Epidermal melanocyte (primary cell): ENCODE measurements around the gene ITGB5.
"Not testable (repeated sequence)": the region's sequence is repeated elsewhere in the genome, so short reads cannot be mapped to it uniquely, and the experiment has no call there.

Source experiments
- DNase-seq: peaks from one replicate; pipeline ENCODE4 v3.0.0; 2011; ENCODE audit warnings: low spot score; ENCODE audit not compliant: insufficient read length

Gene ITGB5

DNA sequence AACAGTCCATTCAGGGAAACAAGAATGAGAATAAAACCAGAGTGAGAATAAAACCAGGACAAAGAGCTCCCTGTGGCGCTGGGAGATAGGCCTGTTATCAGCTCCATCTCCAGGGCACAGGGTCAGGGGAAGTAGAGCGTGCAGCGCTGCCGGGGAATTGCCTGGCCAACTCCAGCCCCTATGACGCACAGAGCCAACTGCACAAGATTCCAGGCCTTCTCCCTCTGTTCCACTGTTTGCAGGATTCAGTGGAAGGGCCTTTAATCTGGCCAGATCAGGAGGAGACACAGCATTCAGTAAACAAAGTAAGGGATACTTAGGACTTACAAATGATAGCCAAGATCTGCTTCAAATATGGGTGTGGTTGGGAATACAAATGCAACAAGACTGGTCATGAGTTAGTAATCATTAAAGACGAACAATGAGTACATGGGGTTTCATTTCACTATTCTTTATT, 49.4 kb downstream of the ITGB5 start:
- peak; percentile 48 for DNase-seq

DNA sequence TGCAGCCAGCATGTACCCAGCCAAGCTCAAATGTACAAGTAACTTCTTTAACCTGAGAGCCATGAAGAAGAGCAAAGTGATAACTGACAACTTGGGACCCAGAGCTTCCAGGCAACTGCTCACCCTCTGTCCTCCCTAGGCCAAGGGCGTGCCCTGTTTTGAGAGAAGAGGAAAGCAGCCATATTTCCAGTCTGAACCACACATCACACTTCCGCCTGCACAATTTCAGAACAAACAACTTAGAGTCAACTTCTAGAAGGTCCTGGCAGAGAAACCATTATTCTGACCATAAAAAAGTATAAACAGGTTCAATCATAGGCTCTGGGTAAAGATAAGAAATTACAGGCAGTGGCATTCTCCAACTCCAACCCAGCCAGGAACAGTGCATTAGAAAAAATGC, 50.1 kb downstream of the ITGB5 start:
- no peak for DNase-seq

DNA sequence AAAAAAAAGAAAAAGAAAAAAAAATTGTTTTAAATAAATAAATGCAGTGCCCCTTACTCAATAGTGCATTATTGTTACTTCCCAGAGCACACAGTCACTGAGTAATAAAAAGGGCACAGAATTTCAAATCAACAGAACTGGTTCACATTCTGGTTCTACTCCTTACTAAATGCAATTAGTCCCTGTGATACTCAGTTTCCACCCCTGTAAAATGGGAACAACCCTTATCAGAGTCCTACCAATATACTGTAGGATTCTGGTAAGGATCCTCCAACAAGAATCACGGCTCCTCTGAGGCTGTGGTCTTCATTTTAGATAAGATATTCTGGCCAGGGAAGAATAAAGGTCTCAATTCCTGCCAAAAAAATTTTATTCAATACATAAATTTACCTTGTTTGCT, 50.7 kb downstream of the ITGB5 start:
- DNase-seq: no peak

DNA sequence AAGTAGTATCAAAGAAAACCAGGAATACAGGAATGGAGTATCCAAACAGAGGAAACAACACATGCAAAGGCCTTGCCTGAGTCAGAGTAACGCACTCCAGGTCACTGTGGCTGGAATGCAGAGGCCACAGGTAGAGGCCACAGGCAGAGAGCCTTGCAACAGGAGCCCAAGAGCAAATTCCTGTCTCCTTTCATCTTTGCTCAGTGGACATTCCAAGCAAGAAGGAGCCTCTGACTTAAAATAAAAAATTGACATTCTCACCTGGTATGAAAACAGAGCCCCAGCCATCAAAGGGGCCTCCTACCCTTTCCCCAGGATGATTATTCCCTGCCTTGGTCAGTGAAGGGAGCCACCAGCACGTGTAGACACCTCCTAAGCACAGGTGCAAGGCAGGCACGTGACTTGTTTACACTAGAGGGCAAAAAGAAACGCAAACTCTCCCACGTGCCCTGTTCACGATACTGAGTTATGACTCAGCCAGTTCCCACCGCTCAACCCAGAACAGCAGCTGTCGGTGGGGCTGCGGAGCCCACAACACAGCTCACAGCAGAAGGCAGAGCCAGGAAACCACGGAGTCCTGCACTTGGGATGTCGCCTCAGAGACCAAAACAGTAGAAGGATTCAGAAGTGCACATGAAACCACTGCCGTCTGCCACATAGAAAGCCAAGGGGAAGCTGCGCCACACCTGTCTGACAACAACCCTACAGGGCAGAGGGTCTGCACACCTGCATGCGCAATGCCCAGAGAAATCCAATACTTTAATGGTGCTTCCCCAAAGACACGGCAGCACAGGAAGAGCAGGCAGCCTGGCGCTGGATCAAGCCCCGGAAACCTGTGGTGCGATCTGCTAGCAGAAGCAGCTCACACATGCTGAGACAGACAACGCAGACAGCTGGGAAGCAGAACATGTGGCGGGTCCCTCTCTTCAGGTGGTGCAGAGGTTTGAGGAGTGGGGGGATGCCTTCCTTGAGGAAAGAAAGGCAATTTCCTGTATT, 52.1 kb downstream of the ITGB5 start:
- no peak for DNase-seq

DNA sequence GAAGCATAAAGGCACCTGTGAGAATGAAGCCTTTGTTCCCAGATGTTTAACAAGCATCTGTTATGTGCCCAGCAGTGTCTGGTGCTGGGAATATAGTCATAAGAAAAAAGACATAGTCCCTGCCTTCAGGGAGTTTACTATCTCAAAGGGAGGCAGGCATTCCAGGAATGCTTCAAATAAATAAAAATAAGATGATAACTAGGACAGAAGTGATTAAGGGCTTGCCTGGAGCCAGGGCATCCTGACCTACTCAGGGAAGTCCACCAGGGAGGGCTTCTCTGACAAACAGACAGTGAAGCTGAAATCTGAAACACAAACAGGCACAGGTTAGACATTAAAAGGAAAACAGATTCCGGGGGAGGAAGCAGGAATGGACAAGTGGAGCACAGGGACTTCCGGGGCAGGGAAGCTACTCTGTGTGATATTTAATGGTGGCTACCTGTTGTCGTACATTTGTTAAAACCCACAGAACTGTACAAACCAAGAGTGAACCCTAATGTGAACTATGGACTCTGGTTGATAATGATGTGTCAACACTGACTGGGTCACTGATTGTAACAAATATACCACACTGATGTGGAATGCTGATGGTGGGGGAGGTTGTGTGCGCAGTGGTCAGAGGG, 53.3 kb downstream of the ITGB5 start:
- DNase-seq: no peak

DNA sequence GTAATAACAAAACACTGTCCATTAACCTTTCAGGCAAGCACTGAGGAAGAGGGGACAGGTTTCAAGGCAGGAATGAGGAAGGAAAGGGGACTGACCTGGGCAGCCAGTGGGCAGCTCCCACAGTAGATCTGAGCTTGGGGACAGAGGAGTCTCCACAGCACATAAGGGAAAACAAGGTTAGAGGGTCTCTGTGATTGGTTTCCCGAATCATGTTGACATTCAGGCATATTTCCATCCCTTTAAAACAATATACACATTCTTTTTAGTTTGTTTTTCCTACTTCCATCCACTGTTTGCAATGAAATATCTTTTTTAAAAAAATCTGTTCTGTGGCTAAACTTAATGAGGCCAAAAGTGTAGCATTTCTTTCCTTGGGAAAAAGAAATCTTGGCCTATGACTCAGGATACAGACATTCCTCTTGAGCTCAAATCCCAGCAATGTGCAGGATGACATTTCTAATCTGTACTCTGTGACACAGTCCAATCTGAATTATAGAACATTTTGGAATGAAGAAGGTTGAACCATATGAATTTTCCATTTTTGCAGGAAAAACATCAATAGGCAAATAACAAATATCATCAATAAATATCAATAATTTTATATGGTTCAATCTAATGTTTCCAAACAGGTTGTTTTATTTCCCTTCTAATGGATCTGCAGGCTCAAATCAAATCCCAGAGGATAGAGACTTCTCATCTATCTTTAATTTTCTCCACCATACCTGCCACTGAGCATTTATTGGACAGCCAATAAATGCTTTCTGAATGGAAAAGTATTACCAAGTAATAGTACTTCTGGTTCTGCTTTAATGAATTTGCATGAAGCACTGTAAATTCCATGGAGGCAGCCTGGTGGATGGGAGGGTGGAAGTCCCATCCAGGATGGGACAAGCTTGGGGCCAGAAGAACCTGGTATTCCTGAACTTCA, 54.1 kb downstream of the ITGB5 start:
- no peak for DNase-seq

DNA sequence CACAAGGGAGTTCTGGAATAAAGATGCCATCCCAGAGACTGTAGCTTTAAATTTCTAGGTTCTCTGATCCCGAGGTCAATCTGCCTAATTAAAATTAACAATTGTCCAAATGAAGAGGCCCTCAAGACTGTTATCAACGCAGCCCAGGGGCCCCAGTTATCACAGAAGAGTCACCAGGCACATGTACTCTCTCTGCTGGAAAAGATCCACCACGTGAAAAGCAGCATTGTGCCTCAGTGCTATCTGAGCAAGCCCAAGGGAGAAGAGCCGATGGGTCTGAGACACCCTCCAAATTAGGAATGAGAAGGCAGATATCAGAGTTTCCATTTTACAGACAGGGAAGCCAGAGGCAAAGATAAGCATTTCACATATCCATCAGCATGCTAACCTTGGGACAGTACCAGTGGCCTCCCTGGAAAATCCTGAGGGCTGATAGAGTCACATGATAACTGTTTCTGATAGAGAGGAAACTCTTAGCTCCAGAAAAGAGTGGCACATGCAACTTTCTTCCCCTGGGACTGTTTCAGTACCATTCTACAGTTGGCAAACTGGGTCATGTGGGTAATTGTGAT, 55.5 kb downstream of the ITGB5 start:
- DNase-seq: no peak

DNA sequence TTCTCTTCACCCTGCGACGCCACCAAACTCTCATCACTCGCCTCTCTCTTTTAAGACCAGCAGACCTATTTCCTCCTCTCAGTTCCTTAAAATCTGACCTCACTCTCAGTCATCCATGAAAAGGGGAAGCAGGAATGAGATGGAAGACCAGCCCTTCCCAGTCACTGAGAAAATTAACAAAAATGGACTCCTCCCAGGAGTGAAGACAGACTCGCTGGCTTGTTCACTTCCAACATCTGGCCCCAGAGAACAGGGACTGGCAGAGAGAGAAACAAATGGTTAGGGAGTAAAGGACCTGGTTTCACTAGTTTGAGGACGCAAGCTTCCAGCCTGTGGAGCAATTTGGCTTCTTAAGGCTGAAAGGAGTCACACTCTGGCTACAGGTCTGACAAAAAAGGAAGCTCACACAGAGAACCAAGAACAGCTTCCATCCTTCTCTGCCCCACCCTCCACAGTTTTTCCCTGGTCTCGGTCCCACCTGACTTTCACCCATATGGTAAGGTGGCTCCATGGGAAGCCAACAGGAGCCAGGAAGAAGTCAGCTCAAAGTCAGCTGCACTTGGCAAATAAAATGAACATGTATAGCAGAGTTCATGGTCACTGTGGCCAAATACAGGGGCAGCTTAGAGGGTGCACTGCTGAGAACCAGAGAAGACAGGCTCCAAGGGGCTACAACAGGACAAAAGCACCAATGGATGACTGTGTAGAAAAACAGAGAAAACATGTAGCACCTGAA, 57.2 kb downstream of the ITGB5 start:
- DNase-seq: no peak

DNA sequence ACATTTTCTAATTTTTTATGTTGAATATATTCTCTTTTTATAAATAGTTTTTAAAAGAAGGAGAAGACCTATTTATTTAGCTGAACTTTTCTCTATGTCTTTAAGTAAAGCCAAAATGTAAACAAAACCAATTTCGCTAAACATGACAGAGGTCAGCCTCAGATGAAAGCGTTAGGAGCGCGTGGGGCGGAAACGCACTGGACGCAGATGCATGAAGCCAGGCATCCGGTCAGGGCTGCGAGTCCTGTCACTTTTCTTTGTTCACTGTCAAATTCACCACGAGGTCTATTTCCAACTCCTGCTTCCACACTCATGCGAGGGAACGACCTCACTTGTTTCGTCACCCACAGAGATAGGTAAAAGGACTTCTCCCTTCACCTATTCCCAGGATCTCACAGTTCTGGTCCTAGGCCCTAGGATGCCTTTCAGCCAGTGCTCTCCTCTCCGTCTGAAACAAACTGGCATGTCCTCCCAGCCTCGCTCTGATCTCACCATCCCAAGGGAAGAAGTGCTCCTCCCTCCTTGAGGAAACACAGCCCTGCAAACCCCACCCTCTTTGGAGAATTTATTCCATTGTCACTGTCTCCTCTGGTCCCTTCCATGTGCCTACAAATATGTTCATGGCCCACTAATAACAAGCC, 57.9 kb downstream of the ITGB5 start:
- no peak for DNase-seq

DNA sequence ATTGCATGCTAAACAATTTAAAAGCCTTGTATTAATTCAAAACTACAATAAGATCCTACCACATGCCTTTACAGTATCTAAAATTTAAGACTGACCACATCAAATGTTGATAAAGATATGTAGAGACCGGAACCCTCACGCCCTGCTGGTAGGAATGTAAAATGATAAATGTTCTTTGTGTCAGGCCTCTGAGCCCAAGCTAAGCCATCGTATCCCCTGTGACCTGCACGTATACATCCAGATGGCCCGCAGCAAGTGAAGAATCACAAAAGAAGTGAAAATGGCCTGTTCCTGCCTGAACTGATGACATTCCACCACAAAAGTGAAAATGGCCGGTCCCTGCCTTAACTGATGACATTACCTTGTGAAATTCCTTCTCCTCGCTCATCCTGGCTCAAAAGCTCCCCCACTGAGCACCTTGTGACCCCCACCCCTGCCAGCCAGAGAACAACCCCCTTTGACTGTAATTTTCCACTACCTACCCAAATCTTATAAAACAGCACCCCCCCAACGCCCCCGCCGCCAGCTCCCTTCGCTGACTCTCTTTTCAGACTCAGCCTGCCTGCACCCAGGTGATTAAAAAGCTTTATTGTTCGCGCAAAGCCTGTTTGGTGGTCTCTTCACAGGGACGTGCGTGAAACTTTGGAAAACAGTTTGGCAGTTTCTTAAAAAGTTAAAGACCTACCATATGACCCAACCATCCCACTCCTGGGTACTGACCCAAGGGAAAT, 59.5 kb downstream of the ITGB5 start:
- DNase-seq: not testable (repeated sequence)

DNA sequence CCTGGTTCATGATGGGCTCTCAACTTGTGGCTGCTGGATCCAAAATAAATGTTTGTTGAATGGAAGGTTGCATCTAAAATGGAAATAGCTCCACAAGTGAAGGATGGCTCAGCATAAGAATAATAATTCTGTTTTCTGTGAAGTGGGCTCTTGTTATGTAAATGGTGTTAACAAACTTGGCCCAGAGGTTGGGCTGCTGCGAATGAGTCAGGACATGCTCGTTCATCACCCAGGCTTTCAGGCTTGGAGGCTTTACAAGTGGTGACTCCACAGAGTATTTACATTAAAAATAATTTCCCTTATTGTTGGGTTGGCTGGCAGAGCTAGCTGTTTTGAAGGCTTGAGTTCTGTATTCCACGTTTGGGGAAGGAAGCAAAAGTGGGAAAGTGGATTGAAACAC, 60.5 kb downstream of the ITGB5 start:
- no peak for DNase-seq

DNA sequence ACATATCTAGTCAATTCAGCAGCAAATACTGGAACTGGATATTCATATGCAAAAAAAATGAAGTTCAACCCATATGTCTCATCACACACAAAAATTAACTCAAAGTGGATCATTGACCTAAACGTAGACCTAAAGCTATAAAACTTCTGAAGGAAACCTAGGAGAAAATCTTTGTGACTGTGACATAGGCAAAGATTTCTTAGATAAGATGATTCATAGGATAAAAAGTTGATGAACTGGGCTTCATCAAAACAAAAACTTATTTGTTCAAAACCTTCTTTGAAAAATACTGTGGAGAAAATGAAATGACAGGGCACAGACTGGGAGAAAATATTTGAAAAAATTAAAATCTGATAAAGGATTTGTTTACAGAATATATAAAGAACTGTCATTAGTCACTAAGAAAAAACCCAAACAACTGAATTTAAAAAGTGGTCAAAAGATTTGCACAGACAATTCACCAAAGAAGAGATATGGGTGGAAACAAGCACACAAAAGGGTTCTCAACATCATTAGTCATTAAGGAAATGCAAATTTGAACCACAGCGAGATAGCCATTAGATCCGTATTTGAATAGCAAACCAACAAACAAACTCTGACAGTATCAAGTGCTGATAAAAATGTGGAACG, 62.8 kb downstream of the ITGB5 start:
- DNase-seq: no peak

DNA sequence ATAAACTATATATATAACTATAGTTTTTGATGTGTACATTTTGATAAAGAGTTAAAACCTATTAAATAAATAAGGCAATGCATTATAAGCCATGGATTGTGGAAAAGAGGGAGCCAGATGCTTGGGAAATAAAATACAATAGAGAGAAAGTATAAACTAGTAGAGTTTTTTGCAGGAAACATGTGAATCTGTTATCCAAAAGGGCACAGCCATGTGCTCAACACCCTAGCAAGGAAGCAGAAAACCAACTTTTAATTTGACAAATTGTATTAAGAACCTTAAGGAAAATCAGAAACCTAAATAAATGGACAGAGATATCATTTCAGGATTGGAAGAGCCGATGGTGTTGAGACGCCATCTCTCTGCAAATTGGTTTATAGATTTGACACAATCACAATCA, 63.5 kb downstream of the ITGB5 start:
- no peak for DNase-seq

DNA sequence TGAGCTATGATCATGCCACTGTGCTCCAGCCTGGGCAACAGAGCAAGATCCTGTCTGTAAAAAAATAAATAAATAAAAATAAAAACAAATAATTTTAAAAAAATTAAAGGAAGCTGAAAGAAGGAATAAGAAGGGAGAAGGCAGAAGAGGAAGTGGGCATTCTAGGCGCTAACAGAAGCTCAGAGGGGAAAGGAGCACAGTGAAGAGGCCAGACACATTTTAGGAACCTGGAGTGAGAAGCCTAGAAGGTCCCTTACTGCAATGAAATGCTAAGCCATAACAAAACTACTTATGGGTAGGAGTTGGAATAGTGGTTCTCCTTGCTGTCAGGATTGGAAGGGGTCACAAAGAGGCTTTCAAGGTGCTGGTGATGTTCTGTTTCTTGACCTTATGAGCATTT, 64.0 kb downstream of the ITGB5 start:
- DNase-seq: no peak

DNA sequence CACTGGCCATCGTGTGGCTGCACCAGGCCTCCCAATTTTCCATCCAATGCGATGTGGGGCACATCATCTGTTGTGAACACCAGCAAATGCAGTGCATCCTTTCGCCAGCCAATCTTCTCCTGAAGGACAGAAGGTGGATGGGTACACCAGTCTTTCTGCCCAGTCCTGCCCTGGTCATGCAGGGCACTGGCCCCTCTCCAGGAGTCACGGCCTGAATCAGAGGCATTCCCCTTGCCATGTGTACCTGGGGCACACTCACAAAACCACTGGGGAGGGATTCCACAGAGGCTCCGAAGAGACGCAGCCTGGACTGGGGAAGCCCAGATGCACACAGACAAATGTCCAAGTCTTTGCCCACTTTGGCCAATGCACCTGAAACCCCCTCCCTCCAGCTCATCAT, 65.8 kb downstream of the ITGB5 start:
- no peak for DNase-seq

DNA sequence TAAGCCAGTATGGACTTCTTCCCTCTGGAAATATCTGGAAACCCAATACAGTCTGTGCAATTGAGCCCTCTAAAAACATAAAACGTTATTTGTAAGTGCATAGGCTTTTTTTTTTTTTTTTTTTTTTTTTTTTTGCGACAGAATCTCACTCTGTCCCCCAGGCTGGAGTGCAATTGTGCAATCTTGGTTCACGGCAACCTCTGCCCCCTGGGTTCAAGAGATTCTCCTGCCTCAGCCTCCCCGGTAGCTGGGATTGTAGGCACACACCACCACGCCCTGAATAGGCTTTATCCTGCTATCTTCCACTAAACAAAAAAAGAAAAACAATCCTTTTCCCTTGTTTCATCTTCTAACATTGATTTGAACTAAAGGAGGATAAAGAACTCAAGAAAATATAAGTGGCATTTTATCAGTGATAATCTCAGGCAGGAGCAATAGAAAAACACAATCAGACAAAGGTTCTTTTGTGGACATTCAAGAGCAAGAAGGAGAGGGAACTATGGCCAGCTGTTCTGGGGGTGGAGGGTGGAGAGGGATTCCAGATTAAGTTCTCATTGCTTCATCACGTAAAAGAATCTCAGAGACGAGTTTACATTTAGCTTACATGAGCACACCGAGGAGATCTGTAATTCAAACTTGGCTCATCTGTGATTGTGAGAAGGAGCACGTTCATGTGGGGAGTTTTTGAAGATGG, 68.6 kb downstream of the ITGB5 start:
- no peak for DNase-seq

DNA sequence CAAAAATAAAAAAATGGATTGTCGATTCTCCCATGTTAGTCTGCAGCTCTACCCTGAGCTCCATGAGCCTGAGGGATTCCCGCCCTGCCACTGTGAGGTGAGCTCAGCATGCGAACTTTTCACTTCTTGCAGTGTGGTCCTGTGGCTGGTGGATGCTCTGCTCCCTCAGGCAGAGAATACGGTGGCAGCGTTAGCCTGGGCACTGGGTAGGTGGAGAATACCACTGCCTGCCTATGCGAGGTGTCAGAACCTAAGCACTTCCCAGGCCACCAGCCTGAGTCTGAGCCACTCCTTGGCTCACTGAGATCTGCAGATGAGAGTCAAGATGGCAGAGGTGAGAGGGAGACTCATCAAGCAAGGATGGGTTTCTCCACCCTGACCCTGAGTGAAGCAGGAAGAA, 70.1 kb downstream of the ITGB5 start:
- DNase-seq: no peak

DNA sequence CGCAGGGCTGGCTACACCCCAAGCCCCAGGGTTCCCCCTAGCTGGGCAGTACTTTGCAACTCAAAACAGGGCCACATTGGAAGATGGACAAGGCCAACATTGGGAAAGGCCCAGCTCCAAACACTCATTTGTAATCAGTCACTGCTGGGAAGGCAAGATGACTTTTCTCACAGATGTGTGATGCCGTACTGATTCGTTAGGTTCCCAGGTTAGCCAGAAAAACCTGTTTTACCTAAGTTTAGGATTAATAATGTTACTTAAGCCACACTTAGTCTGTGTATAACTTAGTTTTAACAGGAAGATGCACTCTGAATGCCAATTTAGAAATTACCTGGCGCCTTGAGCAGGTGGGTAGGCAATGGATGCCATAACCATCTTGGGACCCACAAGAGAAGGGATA, 71.0 kb downstream of the ITGB5 start:
- DNase-seq: no peak
